Kidney capillary endothelial cell (primary cell): ENCODE measurements around the gene PEDS1.
"Not testable (repeated sequence)": the region's sequence is repeated elsewhere in the genome, so short reads cannot be mapped to it uniquely, and the experiment has no call there.

Experiments
- DNase-seq: peaks from one replicate; pipeline ENCODE4 v3.0.0-alpha.2; 2018; ENCODE audit warnings: low spot score

Gene PEDS1

GRCh38 chr20:50153500-50154377 is at the start of gene PEDS1:
Gene PEDS1, minus strand, starts transcription at chr20:50153723. Its CDS starts 86 bp downstream, at chr20:50153637.
- peak; percentile 86 for DNase-seq

- DNase-seq: no peak
These were observed 49.2 kb upstream of the PEDS1 start for GRCh38 chr20:50202677-50203076.

- not testable (repeated sequence) for DNase-seq
These were observed 48.2 kb upstream of the PEDS1 start for GRCh38 chr20:50201710-50202109.

- DNase-seq: no peak
These were observed 47.1 kb upstream of the PEDS1 start for GRCh38 chr20:50200482-50201104.

GRCh38 chr20:50199703-50200102 is 46.2 kb upstream of the PEDS1 start:
- no peak for DNase-seq

GRCh38 chr20:50198716-50199115 is 45.2 kb upstream of the PEDS1 start:
- DNase-seq: no peak

- no peak for DNase-seq
These were observed 44.7 kb upstream of the PEDS1 start for GRCh38 chr20:50198180-50198666.

- no peak for DNase-seq
These were observed 44.1 kb upstream of the PEDS1 start for GRCh38 chr20:50197463-50198179.

GRCh38 chr20:50196896-50197295 is 43.4 kb upstream of the PEDS1 start:
- no peak for DNase-seq

GRCh38 chr20:50196248-50196647 is 42.7 kb upstream of the PEDS1 start:
- no peak for DNase-seq

GRCh38 chr20:50195524-50196120 is 42.1 kb upstream of the PEDS1 start:
- no peak for DNase-seq

GRCh38 chr20:50194831-50195523 is 41.5 kb upstream of the PEDS1 start:
- no peak for DNase-seq

- DNase-seq: no peak
These were observed 40.9 kb upstream of the PEDS1 start for GRCh38 chr20:50194422-50194830.

GRCh38 chr20:50193836-50194421 is 40.4 kb upstream of the PEDS1 start:
- no peak for DNase-seq

- DNase-seq: no peak
These were observed 39.8 kb upstream of the PEDS1 start for GRCh38 chr20:50193199-50193835.

GRCh38 chr20:50192364-50193198 is 39.1 kb upstream of the PEDS1 start:
- peak; percentile 78 for DNase-seq

GRCh38 chr20:50191544-50192363 is 38.2 kb upstream of the PEDS1 start:
- DNase-seq: peak; percentile 53

GRCh38 chr20:50191065-50191543 is 37.6 kb upstream of the PEDS1 start:
- no peak for DNase-seq
